HG03103 (cell line): ENCODE data around the gene MCEMP1.

Experiments used
- ATAC-seq: cut with Tn5 transposase; IDR thresholded peaks from one replicate; pipeline ENCODE4 v1.9.1; 2021; ENCODE audit warnings: low read depth; ENCODE audit not compliant: unreplicated experiment

The MCEMP1 gene

DNA sequence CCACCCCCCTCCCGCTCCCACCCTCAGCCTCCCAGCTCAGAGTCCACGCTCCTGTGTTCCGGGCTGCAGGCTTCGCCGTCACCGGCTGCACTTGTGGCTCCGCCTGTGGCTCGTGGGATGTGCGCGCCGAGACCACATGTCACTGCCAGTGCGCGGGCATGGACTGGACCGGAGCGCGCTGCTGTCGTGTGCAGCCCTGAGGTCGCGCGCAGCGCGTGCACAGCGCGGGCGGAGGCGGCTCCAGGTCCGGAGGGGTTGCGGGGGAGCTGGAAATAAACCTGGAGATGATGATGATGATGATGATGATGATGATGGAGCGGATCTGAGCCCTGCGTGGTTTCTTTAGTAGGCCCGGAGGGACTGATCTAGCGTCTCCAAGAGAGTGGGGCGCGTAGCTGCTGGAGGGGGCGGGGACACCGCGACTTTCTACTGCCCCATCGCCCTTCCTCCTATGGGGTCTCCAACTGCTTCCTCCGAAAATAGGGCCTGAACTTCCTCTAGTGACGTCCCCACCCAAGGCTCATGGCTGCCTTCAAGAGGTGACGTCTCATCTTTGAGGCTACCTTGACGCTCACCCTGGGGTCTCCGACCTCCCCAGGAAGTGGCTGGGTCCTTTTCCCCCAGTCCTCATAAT lies 6.6 kb upstream of the MCEMP1 start:
- ATAC-seq: no peak

DNA sequence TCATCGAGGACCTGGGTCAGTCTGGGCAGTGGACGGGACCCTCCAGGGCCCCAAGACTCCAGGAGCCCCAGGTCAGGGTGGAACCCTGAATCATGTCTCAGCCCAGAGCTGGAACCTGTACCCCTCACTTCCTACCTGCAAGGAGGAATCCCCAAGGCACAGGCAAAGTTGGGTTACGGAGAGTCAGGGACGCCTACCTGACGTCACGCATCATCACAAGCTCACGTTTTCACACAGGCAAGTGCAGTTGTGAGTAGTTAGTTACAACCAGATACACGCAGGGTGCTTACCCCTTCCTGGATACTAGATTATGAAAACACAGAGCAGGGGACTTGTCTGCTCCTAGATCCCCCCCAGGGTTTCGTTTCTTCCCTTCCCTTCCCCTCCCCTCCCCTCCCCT lies 6.1 kb upstream of the MCEMP1 start:
- no peak for ATAC-seq

DNA sequence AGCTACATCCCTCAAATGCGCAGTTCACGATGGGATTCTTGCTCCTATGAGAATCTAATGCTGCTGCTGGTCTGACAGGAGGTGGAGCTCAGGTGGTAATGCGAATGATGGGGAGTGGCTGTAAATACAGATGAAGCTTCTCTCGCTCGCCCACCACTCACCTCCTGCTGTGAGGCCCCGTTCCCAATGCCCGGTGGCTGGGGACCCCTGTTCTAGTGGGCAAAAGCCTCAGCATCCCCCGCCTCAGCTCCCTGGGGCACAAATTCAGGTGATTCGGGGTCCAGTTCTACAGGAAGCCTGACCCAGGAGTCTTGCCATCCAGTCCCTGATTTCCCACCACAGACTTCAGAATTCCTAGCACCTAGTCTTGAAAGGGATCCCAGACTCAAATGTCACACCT lies 4.4 kb upstream of the MCEMP1 start:
- ATAC-seq: no peak

DNA sequence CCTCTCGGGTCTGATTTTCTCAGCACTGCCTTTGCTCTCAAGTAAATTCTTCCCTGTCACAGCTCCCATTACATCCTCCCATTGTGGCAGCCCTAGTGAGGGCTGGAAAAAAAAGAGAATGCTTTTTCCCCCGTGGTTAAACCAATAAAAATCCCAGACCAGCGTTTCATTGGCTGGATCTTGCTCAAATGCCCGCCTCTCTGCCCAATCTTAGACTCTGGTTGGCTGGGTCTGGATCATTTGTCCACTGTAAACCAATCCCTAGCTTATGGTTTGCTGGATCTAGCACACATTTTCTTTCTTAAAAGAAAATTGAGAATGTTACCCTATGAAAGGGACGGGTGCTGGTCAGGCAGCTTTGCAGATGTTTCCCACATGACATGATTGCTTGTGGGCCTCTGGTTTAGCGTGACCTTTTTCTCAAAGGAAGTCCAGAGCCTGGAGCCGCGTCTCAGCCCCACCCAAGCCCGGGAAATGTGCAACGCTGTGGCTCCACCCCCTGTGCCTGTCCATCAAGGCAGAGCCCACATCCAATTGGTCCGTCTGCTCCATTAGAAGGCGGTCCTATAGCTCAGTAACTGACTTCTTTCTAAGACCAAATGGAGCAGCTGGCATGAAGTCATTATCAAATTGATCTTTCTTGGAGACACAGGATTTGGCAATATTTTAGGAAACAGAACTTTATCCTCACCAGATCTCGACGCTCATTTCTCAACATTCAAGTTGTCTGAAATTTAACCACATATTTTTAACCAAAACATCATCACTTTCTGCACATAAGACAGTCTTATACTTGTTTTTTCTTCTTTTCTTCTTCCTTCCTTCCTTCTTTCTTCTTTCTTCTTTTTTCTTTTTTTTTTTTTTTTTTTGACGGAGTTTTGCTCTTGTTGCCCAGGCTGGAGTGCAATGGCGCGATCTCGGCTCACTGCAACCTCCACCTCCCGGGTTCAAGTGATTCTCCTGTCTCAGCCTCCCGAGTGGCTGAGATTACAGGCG lies 2.6 kb upstream of the MCEMP1 start:
- ATAC-seq: no peak

DNA sequence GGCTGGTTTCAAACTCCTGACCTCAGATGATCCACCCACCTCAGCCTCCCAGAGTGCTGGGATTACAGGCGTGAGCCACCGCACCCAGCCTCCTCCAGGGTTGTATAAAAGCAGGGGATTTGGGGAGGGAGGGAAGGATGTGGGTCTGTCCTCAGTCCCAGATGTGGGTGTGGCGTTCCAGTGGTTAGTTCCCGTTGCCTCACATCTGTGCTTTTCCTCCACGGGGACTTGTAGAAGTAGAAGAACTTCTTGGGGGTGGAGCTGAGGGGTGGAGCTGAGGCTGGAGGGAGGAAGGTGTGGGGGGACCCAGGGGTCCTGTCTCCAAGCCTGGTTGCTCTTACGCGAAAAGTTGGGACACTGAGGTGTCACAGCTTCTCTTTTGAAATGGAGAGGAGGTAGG lies 514 bp upstream of the MCEMP1 start:
- no peak for ATAC-seq

DNA sequence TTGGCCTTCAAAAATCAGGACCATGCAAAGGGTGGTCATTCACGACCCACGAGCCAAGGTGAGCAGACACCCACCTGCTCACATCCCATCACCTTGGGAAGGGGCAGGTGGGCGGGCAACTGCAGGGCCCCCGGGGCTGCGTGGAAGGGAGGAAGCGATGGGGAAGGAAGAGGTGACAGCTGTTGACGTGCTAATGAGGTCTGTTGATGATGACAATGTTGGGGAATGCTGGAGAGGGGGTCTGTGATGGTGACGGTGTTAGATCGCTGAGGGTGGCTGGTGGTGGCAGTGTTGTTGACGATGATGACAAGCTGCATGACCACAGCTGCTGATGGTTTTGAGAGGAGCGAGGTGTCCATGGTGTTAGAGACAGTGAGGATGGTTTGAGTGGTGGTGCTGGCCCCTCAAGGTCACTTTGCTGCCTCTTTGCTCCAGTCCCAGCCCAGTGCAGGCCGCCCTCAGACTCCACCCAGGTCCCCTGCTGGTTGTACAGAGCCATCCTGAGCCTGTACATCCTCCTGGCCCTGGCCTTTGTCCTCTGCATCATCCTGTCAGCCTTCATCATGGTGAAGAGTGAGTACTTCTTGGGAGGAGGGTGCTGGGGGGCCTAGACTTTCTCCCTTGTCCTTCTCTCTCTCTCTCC lies 900 bp downstream of the MCEMP1 start:
- no peak for ATAC-seq

DNA sequence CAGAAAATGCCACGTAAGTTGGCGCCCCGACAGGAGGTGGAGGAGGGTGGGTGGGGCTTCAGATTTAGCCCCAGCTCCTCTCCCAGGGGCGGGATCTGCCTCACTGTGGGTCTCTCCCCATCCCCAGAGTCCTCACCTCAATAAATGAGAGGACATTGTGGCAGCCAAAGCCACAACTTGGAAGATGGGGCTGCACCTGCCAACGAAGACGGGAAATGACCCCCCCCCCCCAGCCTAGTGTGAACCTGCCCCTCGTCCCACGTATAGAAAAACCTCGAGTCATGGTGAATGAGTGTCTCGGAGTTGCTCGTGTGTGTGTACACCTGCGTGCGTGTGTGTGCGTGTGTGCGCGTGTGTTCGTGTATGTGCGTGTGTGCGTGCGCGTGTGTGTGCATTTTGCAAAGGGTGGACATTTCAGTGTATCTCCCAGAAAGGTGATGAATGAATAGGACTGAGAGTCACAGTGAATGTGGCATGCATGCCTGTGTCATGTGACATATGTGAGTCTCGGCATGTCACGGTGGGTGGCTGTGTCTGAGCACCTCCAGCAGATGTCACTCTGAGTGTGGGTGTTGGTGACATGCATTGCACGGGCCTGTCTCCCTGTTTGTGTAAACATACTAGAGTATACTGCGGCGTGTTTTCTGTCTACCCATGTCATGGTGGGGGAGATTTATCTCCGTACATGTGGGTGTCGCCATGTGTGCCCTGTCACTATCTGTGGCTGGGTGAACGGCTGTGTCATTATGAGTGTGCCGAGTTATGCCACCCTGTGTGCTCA lies 2.3 kb downstream of the MCEMP1 start:
- ATAC-seq: no peak

DNA sequence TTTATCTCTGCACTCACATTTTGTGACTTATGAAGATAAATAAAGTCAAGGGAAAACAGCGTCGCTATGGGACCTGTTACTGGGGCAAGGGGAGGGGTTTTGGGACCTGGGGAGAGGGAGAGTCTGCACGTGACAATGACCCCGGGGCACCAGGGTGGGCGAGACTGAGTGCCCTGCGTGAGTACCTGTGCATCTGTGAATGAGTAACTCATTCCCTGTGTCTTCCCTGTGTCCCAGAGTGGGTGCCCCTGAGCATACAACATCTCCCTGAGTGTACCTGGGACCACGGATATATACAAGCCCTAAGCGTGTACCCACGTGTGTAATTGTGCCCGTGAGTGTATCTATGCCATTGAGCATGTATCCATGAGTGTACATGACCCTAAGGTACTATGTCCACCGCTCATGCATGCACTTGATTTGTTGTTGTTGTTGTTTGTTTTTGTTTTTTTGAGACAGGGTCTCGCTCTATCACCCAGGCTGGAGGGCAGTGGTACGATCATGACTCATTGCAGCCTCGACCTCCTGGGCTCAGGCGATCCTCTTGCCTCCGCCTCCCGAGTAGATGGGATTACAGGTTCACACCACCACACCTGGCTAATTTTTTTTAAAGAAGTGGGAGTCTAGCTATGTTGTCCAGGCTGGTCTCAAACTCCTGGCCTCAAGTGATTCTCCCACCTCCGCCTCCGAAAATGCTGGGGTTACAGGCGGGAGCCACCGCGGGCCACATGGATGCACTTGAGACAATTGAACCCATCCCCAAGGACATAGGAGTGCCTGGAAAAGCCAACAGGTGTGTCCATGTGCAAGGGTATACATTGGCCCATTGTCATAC lies 3.1 kb downstream of the MCEMP1 start:
- ATAC-seq: no peak

DNA sequence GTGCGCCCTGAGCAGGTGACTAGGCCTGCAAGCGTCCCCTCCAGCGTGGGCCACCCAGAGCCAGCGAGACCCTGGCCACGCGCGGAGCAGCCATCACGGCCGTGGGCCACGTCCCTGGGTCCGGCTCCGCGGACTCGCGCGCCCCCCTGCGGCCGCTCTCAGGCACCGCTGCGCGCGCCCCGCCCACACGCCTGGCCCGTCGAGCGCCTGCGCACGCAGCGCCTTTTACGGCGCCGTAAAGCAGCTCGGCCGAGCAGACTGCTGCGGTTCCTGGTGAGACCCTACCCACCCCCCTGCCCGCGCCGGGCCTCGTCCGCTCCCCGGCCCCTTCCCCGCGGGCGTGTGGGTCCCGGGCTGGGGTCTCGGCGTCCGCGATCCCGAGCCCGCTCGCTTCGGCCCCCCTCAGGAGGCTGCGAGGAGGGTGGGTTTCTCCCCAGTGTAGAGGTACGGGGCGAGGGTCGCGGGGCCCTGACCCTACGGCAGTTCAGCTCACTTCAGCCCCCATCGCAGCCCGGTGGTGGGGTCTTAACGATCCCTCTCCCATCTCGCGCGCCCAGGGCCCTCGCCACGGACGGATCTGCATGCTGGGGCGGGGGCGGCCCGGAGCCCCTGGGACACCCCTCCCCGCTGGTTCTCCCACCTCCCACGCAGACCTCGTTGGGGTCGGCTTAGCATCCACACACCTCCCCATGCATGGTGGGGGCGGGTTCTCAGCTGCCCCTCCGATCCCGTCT lies 3.9 kb downstream of the MCEMP1 start, which contains the start of gene TRAPPC5:
TRAPPC5 (plus strand) TSS at position 228 of the 734 bp plus-strand sequence. CDS start 1,421 bp downstream, outside the sequence.
- no peak for ATAC-seq

DNA sequence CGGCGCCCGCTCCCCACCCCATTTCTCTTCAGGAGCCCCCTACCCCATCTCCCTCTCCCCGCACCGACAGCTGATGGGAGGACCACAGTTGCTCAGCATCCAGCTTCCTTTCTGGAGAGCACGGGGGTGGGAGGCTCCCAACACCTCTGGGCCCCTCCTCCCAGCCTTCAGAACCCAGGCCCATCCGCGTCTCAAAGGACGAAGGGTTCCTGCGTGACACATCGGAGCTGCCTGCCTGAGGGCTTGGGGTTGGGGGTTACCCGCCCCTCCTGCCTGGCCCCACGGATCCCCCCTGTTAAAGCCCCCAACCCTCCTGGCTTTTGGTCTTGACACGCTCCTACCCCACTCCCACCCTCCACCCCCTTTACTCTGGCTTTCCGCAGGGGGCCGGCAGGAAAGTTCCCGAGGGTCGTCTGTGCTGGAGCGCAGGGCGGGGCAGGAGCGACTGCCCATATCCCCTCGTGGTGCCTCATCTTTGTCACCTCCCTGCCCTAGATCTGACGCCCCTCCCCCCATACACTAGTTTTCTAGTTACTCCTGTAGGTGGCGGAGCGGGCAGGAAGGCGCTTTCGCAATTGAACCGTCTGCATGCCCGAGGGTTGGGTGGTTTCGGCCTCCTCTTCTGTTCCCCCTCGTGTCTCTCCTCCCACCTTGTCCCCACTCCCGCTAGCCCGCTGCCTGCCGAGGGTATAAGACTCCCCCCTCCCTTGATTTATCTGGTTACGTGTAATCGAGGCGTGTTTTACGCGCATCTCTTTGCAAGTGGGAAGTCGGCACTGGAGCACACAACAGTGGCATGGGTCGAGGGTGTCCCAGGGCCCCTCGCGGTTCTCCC lies 4.7 kb downstream of the MCEMP1 start:
- no peak for ATAC-seq

DNA sequence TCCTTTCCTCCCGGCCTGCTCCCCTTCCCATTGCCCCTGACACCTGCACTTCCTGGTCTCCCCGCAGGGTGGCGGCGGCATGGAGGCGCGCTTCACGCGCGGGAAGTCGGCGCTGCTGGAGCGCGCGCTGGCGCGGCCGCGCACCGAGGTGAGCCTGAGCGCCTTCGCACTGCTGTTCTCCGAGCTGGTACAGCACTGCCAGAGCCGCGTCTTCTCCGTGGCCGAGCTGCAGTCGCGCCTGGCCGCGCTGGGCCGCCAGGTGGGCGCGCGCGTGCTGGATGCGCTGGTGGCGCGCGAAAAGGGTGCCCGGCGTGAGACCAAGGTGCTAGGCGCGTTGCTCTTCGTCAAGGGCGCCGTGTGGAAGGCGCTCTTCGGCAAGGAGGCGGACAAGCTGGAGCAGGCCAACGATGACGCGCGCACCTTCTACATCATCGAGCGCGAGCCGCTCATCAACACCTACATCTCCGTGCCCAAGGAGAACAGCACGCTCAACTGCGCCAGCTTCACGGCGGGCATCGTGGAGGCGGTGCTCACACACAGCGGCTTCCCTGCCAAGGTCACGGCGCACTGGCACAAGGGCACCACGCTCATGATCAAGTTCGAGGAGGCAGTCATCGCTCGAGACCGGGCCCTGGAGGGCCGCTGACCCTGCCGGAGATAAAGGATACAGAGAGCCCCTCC lies 5.4 kb downstream of the MCEMP1 start:
- ATAC-seq: no peak

DNA sequence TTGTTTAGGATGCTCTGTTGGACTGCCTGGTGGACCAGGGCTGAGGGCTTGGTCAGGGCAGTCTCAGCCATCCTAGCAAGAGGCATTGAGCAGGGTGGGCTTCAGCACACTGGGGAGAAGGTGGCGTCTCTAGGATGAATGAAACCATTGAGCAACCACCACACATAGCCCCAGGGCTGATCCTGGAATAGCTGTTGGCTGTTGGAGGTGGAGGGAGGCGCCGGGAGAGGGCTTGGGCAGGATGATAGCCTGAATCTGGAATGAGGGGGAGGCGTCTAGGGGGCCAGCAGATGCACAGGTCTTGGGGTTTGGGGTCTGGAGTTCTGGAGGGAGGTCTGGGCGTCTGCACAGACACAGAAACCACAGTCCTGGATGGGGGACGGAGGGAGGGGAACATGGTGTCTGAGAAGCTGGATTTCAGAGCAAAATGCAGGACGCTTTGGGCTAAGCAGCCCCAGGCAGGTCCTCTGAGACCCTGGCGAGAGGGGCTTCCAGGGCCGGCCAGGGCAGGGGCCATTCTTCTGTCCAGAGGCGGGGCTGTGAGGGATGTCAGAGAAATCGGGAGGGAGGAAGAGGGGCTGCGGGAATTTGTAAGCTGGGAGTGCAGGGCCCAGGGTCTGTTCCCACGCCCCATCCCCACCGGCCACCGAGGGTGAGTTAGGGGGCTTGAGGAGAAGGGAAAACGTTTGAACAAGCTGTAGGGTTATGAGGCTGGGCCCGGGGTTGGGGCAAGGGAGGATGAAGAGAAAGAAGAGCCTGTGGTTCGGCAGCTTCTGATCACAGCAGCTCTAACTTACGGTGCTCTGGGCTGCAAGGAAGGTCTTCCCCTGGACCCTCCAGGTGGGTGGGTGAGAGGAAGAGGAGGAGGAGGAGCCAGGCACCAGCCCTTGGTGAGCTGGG lies 8.9 kb downstream of the MCEMP1 start:
- no peak for ATAC-seq

DNA sequence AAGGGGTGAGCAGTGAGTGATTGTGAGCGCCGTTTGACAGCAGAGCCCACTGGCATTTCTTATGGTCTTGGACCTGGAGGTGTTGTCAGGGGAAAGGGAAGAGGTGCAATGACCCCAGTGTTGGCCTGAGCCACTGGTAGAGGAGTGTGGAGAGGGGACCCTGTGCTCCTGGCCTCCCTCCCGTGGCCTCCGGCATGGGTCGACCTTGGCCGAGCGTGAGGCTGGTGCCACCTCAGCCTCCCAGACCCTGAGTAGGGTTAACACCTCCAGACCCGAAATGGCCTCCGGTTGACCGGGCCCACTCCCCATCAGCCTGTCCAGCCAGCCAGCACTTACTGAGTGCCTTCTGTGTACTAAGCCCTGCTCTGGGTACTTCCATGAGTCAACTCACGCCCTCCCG lies 10.3 kb downstream of the MCEMP1 start:
- no peak for ATAC-seq

DNA sequence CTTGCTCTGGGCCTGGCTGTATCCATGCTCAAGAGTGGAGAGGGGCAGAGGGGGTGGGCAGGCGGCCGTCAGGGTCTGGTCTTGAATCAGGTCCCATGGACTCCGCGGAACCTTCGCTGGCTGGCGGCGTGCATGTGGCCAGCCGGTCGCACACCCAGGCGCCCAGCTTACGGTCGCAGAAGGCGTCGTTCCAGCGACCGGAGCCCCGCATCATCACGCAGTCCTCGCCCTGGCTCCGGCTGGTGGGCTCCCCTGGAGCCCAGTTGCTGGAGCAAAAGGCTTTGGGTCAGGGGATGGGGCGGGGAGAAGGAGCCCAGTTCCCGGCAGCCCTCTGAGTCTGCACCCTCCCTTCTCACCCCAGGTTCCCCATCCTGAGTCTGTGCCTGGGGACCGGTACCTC lies 12.3 kb downstream of the MCEMP1 start:
- ATAC-seq: no peak

DNA sequence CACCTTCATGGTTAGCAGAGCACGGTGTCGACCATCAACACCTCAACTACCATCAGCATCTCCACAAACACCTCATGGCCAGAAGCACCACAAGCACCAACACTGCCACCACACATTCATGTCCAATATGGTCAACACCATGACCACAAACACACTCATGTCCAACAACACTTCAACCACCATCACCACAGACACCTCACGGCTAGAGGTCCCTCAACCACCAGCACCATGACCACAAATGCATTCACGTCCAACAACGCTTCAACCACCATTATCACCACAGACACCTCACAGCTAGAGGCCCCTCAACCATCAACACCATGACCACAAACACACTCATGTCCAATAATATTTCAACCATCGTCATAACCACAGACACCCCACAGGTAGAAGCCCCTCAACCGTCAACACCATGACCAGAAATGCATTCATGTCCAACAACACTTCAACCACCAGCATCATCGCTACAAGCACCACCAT lies 13.9 kb downstream of the MCEMP1 start:
- no peak for ATAC-seq

DNA sequence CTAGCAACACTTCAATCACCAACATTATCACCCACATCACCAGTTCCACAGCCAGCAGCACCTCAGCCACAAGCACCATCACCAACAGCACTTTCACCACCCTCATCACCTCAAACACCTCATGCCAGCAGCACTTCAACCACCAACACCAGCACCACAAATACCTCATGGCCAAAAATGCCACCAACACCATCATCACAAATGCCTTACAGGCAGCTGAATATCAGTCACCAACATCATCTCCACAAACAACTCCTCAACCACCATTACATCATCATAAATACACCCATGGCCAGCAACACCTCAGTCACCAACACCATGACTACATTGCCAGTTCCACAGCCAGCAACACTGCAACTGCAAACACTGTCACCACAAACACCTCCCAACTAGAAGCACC lies 14.6 kb downstream of the MCEMP1 start:
- no peak for ATAC-seq
